ENCODE data around the gene RSAD1.
"Not testable (repeated sequence)": the region's sequence is repeated elsewhere in the genome, so short reads cannot be mapped to it uniquely, and the experiment has no call there.

The RSAD1 gene

DNA sequence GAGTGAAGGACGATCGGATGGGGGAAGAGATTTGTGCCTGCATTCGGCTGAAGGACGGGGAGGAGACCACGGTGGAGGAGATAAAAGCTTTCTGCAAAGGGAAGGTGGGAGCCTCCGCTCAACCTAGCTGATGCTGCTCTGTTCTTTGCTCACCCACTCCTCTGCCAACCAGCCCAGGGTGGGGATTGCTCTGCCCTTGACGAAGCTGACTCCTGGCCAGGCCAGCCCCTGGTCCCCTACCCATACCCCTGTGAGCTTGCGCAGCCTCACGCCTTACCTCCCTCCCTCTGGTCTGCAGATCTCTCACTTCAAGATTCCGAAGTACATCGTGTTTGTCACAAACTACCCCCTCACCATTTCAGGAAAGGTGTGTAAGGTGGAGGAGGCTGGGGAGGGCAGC is 4.8 kb upstream of the RSAD1 start:
- no peak for DNase-seq

DNA sequence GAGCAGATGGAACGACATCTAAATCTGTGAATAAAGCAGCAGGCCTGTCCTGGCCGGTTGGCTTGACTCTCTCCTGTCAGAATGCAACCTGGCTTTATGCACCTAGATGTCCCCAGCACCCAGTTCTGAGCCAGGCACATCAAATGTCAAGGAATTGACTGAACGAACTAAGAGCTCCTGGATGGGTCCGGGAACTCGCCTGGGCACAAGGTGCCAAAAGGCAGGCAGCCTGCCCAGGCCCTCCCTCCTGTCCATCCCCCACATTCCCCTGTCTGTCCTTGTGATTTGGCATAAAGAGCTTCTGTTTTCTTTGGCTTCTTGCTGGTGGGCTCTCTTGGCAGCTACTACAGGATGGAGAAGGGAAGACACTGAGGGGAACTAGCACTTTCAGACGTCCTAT is 4.1 kb upstream of the RSAD1 start:
- DNase-seq, result no peak

DNA sequence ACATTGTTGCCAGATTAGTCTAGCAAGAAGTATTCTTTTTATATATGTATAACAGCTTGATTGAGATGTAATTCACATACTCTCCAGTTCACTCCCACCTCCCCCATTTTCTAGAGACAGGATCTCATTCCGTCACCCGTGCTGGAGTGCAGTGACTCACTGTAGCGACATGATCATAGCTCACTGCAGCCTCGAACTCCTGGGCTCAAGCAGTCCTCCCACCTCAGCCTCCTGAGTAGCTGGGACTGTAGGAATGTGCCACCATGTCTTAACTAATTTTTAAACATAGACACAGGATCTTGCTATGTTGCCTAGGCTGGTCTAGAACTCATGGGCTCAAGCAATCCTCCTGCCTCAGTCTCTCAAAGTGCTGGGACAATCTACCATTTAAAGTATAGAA is 3.3 kb upstream of the RSAD1 start:
- no peak for DNase-seq

DNA sequence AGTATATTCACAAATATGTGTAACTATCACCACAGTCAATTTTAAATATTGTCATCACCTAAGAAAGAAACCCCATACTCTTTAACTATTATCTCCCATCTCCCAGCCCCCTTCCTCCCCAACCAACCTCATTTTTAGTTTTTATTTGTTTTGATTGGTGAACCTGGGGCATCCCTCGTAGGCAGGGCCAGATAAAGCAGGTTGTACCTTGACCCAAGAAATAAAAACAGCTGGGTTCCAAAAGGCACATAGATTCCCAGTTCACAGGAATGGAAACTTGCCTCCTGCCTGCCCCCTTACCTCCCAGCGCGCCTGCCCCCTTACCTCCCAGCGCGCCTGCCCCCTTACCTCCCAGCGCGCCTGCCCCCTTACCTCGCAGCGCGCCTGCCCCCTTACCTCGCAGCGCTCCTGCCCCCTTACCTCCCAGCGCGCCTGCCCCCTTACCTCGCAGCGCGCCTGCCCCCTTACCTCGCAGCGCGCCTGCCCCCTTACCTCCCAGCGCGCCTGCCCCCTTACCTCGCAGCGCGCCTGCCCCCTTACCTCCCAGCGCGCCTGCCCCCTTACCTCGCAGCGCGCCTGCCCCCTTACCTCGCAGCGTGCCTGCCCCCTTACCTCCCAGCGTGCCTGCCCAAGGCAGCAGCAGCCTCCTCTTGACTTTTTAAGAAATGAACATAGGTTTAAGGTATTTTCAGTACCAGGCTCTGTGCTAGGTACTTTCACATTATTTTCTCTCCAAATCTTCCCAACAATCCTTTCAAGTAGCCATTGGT is 2.7 kb upstream of the RSAD1 start:
- not testable (repeated sequence) for DNase-seq

- DNase-seq, result peak in 1 of 2 experiments; percentile 20
These were observed 1.9 kb upstream of the RSAD1 start for GRCh38 chr17:50476545-50477315.

DNA sequence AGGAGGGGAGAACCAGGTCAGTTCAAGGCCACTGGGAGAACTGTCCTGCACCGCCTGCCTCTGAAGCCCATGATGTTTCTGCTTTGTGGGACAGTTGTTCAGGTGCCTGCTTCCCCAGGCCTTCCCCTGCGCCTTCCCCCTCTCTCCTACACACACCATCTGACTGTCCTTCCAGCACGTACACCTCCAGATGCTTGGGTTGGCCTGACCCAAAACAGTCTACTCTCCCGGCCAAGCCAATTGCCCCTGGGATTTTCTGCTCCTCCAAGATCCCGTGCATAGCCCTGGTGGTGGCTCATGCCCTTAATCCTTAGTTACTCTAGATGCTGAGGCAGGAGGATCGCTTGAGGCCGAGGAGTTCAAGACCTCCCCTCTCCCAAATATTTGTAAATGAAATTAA is 684 bp upstream of the RSAD1 start:
- no peak for DNase-seq

DNA sequence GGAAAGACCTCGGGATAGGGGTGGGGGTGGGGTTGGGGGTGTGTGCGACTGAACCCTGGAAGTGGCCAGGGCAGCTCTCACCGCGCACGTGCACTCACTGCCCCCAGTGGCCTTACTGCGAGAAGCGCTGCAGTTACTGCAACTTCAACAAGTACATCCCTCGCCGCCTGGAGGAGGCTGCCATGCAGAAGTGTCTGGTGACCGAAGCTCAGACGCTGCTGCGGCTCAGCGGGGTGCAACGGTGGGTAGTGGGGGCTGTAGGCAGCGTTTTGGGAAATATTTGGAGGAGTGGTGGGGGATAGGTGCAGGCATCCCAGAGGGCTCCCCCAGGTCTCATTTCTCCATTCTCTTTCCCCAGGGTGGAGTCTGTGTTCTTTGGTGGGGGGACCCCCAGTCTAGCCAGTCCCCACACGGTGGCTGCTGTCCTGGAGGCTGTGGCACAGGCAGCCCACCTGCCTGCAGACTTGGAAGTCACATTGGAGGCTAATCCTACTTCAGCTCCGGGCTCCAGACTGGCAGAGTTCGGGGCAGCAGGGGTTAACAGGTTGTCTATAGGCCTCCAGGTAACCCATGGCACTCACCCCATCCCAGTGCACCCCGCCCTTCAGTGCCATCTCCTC is 972 bp downstream of the RSAD1 start:
- DNase-seq, result peak; percentile 66 to 89

DNA sequence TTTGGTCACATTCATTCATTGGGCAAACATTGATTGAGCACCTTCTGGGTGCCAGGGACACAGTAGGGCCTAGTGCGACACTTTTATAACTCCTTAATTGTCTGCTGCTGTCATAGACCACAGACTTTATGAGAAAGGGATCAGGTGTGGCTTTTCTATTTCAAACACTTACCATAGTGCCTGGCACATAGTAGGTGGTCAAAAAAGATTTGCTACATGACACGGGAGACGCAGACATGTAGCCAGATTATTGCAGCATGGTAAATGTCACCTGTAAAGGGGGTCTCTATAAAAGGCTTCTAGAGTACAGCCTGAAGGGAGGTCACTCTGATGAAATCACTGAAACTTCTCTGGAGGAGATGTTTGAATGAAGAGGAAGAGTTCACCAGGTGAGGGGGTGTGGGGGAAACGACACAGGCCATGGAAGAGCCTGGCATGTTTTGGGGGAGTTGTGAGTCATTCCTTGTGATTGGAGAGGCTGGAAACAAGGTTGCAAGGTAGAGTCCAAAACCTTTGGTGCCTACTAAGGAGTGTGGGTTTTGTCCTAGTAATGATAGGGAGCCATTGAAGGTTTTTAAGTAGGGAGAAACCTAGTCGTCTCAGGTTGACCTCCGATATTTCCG is 1.6 kb downstream of the RSAD1 start:
- no peak for DNase-seq

- no peak for DNase-seq
These were observed 2.3 kb downstream of the RSAD1 start for GRCh38 chr17:50480854-50481490.

DNA sequence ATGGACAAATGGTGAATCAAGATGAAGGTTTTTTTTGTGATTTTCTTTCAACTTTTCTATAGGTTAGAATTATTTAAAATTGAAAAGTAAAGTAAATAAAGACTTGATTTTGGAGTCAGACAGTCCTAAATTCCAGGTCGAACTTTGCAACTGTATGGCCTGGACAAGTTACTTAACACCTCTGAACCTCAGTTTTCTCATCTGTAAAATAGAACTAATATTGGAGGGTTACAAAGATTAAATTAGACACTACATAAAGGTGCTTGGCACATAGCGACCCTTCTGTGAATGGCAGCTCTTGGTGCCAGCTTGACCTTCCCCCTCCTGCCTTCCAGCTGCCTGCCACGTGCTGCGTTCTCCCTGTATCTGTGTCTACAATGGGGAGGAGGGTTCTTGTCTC is 3.0 kb downstream of the RSAD1 start:
- DNase-seq, result no peak

DNA sequence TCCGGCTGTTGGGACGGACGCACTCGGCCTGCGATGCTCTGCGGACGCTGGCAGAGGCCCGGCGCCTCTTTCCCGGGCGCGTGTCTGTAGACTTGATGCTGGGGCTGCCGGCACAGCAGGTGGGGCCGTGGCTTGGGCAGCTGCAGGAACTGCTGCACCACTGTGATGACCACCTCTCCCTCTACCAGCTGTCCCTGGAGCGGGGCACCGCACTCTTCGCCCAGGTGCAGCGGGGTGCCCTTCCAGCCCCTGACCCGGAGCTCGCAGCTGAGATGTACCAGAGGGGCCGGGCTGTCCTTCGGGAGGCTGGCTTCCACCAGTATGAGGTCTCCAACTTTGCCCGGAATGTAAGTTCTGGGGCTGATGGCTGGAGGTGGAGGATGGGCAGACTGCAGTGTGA is 3.5 kb downstream of the RSAD1 start:
- DNase-seq, result no peak

- DNase-seq, result peak; percentile 73 to 84
These were observed 3.9 kb downstream of the RSAD1 start for GRCh38 chr17:50482516-50482915.

GRCh38 chr17:50483266-50483665 is 4.6 kb downstream of the RSAD1 start:
- DNase-seq, result no peak

- no peak for DNase-seq
These were observed 5.9 kb downstream of the RSAD1 start for GRCh38 chr17:50484386-50485155.

GRCh38 chr17:50487213-50488096 is 8.8 kb downstream of the RSAD1 start:
- DNase-seq, result no peak

- DNase-seq, result no peak
These were observed 10.2 kb downstream of the RSAD1 start for GRCh38 chr17:50488880-50489279.

- no peak for DNase-seq
These were observed 12.8 kb downstream of the RSAD1 start for GRCh38 chr17:50491505-50491904.

DNA sequence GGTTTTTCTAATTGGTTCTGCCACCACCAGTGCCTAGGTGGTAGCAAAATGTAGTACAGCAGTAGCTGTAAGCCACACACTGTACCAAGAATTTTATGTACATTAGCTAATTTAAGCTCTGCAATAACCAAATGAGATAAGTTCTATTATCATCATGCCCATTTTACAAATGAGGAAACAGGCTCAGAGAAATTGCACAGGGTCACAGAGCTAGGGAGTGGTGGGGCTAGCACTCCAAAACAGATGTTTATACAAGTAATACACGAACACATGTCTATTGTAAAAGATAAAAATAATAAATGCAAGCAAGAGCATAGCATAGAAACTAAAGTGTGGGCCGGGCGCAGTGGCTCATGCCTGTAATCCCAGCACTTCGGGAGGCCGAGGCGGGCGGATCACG is 13.6 kb downstream of the RSAD1 start:
- DNase-seq, result no peak

- peak in 1 of 2 experiments; percentile 16 for DNase-seq
These were observed 15.1 kb downstream of the RSAD1 start for GRCh38 chr17:50493744-50494143.

DNA sequence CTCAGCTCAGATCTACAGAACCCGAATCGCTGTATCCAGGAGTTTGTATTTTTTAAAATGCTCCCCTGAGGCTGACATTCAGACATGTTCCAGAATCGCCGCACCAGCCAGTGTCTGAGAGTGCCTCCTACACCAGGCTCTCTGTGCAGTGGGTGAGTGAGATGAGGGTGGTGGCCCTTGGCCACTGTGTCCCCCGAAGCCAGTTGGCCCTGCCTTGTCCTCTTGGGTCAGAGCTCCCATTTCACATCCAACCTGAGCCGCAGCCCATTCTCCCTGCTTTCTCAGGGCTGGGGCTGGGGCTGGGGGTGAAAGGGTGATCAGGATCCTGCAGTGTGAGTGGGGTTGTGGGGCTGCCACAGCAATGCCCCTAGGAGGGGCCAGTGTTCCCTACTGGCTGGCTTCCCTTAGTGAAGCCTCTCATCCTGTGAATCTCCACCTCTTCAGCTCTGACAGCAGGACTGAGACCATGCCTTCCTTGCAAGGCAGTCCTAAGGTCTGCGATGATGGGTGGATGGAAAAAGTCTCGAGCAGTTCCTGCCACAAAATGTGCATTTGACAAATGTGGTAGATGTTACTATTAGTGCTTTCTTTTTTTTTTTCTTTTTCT is 16.7 kb downstream of the RSAD1 start:
- DNase-seq, result no peak

DNA sequence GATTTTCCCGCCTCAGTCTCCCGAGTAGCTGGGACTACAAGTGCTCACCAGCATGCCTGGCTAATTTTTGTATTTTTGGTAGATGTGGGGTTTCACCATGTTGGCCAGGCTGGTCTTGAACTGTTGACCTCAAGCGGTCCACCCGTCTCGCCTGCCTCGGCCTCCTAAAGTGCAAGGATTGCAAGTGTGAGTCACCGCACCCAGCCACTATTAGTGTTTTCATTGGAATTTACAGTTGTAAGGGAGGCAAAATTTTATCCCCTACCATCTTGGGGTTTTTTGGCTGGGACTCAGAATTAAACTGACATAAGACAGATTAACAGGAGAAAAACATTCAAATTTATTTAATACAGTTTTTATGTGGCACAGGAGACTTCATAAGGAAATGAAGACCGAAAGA is 17.3 kb downstream of the RSAD1 start:
- no peak for DNase-seq
